NCI-H2171 treated with DMSO at 0.1 percent for 48 hours (cell line): ENCODE data around the gene RNFT2.

Experiments
- DNase-seq: peaks from one replicate; lab custom pipeline; 2025; lab: John Stamatoyannopoulos, UW

The RNFT2 gene

GRCh38 chr12:116838365-116838764 lies 100.2 kb downstream of the RNFT2 start:
- DNase-seq: no peak

- no peak for DNase-seq
These were observed 101.2 kb downstream of the RNFT2 start for GRCh38 chr12:116839287-116839830.

- no peak for DNase-seq
These were observed 105.0 kb downstream of the RNFT2 start for GRCh38 chr12:116843085-116843484.

GRCh38 chr12:116849216-116849615 lies 111.1 kb downstream of the RNFT2 start:
- no peak for DNase-seq

- no peak for DNase-seq
These were observed 114.2 kb downstream of the RNFT2 start for GRCh38 chr12:116852303-116852702.

- DNase-seq: no peak
These were observed 115.4 kb downstream of the RNFT2 start for GRCh38 chr12:116853507-116853906.

- DNase-seq: no peak
These were observed 117.8 kb downstream of the RNFT2 start for GRCh38 chr12:116855744-116856470.

- DNase-seq: no peak
These were observed 118.6 kb downstream of the RNFT2 start for GRCh38 chr12:116856729-116857128.

- DNase-seq: peak; percentile 33
These were observed 121.0 kb downstream of the RNFT2 start for GRCh38 chr12:116859079-116859478.

- no peak for DNase-seq
These were observed 122.1 kb downstream of the RNFT2 start for GRCh38 chr12:116860263-116860662.

GRCh38 chr12:116861320-116861719 lies 123.2 kb downstream of the RNFT2 start:
- no peak for DNase-seq

GRCh38 chr12:116862167-116862566 lies 124.1 kb downstream of the RNFT2 start:
- no peak for DNase-seq

- DNase-seq: no peak
These were observed 125.2 kb downstream of the RNFT2 start for GRCh38 chr12:116863275-116863767.

- DNase-seq: no peak
These were observed 126.5 kb downstream of the RNFT2 start for GRCh38 chr12:116864371-116865160.

GRCh38 chr12:116867523-116867922 lies 129.4 kb downstream of the RNFT2 start:
- no peak for DNase-seq

GRCh38 chr12:116870306-116870705 lies 132.2 kb downstream of the RNFT2 start:
- no peak for DNase-seq

GRCh38 chr12:116874324-116874995 lies 136.3 kb downstream of the RNFT2 start:
- DNase-seq: no peak

GRCh38 chr12:116876151-116876869 lies 138.2 kb downstream of the RNFT2 start:
- peak; percentile 91 for DNase-seq

GRCh38 chr12:116878567-116879508 lies 140.7 kb downstream of the RNFT2 start:
- DNase-seq: no peak

- DNase-seq: no peak
These were observed 141.5 kb downstream of the RNFT2 start for GRCh38 chr12:116879509-116880212.
